ENCODE data around the gene AGT.
"Not testable (repeated sequence)": the region's sequence is repeated elsewhere in the genome, so short reads cannot be mapped to it uniquely, and the experiment has no call there.

AGT gene

GRCh38 chr1:230684998-230685397 is 28.9 kb downstream of the AGT start:
- no peak for DNase-seq

GRCh38 chr1:230684146-230684545 is 29.8 kb downstream of the AGT start:
- no peak for DNase-seq

- DNase-seq = no peak
Observed at GRCh38 chr1:230682882-230683610, 30.9 kb downstream of the AGT start.

GRCh38 chr1:230682274-230682673 is 31.6 kb downstream of the AGT start:
- peak; percentile 93 for DNase-seq

- peak; percentile 54 for DNase-seq
Observed at GRCh38 chr1:230681599-230681998, 32.3 kb downstream of the AGT start.

- DNase-seq = no peak
Observed at GRCh38 chr1:230680300-230681025, 33.5 kb downstream of the AGT start.

GRCh38 chr1:230679825-230680224 is 34.1 kb downstream of the AGT start:
- no peak for DNase-seq

- no peak for DNase-seq
Observed at GRCh38 chr1:230679192-230679591, 34.7 kb downstream of the AGT start.

GRCh38 chr1:230677200-230677599 is 36.7 kb downstream of the AGT start:
- DNase-seq = no peak

- DNase-seq = no peak
Observed at GRCh38 chr1:230674581-230674980, 39.3 kb downstream of the AGT start.

GRCh38 chr1:230669543-230669942 is 44.4 kb downstream of the AGT start:
- DNase-seq = no peak

GRCh38 chr1:230668227-230668626 is 45.7 kb downstream of the AGT start:
- no peak for DNase-seq

- DNase-seq = peak; percentile 82
Observed at GRCh38 chr1:230661976-230662375, 51.9 kb downstream of the AGT start.

GRCh38 chr1:230658691-230659090 is 55.2 kb downstream of the AGT start:
- DNase-seq = no peak

GRCh38 chr1:230658103-230658502 is 55.8 kb downstream of the AGT start:
- DNase-seq = not testable (repeated sequence)

- DNase-seq = not testable (repeated sequence)
Observed at GRCh38 chr1:230656719-230657118, 57.2 kb downstream of the AGT start.

Measured in NCI-H524 treated with DMSO at 0.1 percent for 48 hours (cell line).